ENCODE data around the gene MATCAP1.

Gene MATCAP1

GRCh38 chr16:67183627-67184452, at the start of gene MATCAP1:
Gene MATCAP1 (minus strand): TSS chr16:67183963. CDS start chr16:67180610, 3,353 bp downstream.
- DNase-seq, result peak; percentile 95

DNA sequence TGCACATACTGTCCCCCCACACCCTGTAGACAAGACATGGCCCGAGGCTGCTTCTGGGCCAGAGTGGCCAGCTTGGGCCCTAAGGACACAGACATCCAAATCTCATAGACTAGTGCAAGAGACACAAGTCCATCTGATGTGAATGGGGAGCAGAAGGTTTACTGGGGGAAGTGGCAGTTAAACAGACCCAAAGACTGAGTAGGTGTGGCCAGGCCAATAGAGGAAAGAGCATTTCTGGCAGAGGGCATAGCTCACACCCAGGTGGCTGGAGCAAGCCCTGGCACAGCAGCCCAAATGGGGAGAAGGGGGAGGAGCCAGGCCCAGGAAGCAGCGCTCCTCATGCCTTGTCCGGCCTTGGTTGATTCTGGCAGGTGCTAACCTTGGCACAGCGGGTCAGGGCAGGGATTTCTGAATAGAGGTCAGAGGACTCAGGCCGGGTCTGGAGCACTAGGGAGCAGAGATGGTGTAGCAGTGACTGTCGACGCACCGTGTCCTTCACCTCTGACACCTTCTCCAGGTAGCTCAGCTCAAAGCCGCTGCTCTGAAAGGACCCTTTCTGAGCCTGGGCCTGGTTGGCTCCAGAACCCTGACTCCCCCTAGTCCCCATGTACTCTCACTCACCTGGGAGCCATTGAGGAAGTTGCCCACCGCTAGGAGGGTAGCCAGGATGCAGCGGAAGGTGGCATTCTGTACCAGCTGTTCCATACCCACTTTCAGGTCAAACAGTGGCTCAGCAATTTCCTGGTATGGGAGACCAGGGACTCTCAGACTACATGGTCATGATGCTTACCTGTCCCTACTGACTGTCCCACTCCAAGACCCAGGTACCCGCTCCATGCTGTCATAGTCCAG, 47.3 kb upstream of the MATCAP1 start:
- no peak for DNase-seq

- no peak for DNase-seq
Observed at GRCh38 chr16:67229906-67230808, 46.4 kb upstream of the MATCAP1 start.

- no peak for DNase-seq
Observed at GRCh38 chr16:67228905-67229304, 45.1 kb upstream of the MATCAP1 start.

DNA sequence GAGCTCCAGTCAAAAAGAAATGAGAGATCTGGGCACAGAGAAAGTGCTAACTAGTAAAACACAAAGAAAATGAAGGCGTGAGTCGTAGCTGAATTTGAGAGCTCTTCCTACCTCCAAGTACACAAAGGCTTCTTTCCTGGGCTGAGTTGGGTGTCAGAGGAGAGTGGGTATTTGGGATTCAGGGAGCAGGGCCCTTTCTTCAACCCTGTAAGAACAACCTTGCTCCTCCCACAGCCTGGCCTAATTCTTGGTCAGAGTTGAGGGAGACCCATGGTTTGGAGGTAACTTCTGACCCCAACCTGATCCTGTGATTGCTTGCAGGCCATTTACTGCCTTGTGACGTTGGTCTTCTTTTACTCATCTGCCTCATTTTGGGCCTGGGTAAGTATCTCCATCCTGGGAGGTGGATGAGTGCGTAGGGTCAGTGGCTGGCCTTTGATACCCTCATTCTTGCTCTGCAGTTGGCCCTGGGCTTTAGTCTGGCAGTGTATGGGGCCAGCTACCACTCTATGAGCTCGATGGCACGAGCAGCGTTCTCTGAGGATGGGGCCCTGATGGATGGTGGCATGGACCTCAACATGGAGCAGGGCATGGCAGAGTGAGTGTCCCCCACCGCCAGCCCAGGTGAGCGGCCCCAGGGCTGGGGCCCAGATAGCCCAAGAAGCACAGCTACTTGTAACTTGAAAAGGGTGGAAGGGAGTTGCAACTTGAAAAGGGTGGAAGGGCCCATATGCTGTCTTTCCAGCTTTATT, 44.4 kb upstream of the MATCAP1 start:
- DNase-seq, result no peak

GRCh38 chr16:67227567-67227921, 43.8 kb upstream of the MATCAP1 start:
- DNase-seq, result no peak

DNA sequence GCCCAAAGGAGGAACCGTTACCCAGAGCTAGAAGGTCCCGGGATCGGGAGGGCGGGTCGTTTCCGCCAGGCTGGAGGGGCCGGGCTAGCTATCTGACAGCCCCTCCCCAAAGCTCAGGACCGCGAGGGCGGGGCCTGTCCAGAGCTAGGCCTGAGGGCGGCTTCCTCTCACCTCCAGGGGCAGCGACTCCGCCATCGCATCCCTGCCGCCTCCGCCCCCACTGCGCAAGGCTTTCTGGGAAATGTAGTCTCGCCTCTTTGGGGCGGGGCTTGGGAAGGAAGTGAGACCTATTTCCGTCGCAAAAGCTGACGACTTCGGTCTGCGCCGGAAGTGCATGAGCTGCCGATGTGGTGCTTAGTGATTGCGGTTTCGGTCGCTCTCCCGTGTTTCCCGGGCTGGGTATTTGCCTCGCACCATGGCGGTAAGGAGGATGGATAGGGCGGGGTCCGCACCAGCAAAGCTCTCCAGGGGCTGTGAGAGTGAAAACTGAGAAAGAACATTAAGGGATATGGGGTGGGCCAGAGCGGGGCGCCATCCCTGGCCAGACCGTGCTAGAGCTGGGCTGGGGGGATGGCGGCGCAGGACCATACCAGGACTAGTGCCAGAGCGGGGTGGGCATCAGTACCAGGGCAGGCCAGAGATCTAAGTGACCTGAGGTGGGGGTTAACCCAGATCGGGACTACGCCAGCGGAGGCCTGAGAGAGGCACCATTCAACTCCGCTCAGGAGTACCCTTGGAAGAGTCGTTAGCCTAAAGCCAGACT, 43.2 kb upstream of the MATCAP1 start, which contains the start of gene TMEM208:
Gene TMEM208, plus strand, starts transcription at position 327 of the 763 bp plus-strand sequence. Its CDS starts 89 bp downstream, at position 416.
- peak; percentile 99 for DNase-seq

GRCh38 chr16:67226295-67226803, 42.6 kb upstream of the MATCAP1 start:
- DNase-seq, result no peak

- DNase-seq, result no peak
Observed at GRCh38 chr16:67223992-67224391, 40.2 kb upstream of the MATCAP1 start.

DNA sequence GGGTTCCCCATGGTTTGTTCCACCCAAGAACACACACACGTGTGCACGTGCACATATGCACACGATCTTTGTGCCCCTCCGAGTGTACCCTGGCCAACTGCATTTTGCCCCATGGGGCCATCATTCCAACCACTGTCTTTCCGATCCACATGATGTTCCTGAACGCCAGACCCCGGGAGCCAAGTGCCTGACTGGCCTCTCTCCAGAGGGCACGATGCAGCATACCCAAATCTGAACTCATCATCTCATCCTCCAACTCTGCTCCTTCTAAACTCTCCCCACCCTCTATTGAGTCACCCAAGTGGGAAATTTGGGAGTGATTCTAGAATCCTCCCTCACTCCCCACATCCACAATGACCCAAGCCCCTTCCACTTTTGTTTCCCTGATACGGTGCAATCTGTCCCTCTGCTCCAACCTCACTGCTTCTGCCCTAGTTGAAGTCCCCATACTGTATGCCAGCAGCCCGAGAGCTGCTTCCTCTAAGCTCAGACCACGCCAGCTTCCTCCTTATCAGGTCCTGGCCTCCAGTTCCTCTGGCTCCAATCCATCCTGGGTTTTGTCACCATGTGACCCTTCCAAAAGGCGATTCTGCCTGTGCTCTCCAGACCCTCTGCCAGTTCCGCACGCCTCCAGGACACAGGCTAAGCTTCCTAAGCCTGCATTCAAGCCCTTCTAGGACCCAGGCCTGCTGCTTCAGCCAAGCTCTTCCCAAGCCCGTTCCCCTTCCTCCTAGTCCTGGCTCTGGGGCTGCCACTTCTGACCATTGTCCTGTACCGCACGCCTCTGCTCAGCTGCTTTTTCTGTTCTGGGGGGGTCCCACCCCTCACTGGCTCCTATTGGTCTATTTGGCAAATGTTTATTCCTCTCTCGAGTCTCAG, 33.1 kb upstream of the MATCAP1 start:
- no peak for DNase-seq

- no peak for DNase-seq
Observed at GRCh38 chr16:67215706-67216105, 31.9 kb upstream of the MATCAP1 start.

DNA sequence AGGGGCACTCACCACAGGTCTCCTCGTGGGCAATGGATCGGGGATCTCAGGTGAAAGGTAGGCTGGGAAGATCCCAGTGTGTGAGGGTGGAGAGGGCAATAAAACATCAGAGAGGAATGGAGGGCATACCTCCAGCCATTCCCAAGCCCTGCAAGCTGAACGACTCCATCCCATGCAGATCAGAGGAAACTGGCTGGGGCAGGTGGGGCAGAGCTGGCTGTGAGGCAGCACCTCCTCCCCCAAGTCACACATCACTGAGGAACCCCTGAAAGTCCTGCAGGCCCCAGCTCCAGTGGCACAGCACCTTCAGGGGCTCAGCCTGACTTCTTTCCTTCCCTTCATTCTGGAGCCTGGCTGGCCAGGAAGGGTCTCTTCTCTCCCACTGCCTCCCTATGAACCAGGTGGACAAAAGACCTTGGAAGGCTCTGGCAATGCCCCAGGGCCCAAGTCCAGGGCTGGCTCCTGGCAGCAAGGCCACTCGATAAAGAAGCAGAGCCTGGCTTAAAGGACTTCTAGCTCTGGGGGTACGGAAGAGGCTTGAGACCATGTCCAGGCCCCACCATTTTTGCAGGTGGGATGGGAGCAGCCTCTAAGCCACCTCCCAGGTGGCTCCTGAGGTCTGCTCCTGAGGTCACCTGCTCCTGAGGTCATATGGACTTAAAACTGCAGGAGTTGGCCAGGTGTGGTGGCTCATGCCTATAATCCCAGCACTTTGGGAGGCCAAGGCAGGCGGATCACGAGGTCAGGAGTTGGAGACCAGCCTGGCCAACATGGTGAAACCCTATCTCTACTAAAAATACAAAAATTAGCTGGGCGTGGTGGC, 29.6 kb upstream of the MATCAP1 start:
- DNase-seq, result no peak

DNA sequence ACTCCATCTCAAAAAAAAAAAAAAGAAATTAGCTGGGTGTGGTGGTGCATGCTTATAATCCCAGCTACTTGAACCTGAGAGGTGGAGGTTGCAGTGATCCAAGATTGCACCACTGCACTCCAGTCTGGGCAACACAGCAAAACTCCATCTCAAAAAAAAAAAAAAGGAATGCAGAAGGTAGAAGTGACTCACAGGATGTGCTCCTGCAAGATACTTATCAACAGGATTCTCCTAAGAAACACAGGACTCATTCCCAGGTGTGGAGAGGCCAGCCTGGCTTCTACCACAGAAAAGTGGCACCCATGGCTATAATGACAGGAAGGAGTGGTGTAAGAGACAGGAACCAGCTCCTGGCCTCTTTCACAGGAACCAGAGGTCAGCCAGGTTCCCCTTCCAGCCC, 29.0 kb upstream of the MATCAP1 start:
- no peak for DNase-seq

DNA sequence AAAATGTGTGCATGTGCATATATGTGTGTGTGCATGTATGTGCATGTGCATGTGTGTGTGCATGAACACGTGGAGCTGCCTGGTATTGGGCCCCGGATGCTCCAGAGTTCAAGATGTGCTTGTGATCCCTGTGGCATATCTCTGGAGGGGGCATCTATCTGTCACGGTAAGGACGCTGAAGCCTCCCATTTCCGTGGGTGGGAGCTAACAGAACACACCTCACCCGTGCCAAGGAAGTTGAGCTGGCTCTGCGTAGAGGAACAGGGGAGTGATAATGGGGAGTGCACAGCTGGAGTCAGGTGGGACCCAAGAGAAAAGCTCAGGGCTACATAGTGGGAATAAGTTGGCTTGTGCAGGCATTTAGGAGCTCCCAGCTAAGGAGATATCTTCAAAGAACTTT, 27.9 kb upstream of the MATCAP1 start:
- no peak for DNase-seq

DNA sequence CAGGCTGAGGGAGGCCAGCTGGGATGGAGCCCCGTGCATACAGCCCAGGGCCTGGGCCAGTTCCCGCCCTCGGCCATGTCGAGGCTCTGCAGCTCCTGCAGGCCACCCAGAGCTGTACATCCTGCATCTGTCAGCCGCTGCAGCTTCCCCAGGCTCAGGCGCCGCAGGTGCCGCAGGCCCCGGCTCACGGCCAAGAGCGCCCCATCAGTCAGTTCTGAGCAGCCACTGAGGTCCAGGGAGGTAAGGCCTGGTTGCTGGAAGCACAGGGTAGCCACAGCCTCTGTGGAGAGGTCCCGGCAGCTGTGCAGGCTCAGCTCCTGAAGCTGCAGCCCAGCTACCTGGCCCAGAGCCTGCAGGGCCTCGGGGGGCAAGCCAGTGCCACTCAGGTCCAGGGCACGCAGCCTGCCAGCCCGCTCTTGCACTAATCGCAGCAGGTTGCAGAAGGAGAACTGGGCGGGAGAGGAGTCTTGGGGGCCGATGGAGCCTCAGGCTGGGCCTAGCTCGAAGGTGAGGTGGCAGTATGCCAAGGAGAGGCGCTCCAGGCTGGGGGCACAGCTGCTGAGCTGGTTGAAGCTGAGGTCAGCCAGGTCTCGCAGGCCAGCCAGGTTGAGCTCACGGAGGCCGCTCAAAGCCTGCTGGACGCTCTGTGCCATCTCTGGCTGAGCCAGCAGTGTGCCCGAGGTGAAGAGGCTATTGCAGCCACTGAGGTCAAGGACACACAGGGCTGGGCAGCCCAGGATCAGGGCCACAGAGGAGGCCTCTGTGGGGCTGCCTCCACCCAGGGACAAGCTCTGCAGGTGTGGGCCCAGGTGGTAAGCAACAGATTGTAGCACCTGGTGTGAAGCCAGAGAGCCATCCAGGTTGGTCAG, 26.5 kb upstream of the MATCAP1 start:
- no peak for DNase-seq

- DNase-seq, result no peak
Observed at GRCh38 chr16:67209565-67209964, 25.8 kb upstream of the MATCAP1 start.

GRCh38 chr16:67208154-67208896, 24.6 kb upstream of the MATCAP1 start:
- no peak for DNase-seq
